Neural cell (in vitro differentiated cells): ENCODE data around the gene UPF1. TPM values are rescaled to one million over a fixed set of nuclear protein-coding genes. Genes with fewer than 3 reads are reported as not detected.
A peak's percentile ranks its signal among the peaks of the same experiment; 100 is the strongest.

ENCODE experiments used
- H2AFZ ChIP-seq: fragments of 200-600, 300-800 bp; sonication (generic), shearing (Covaris generic); 2 replicates; pipeline ENCODE4 v1.6.0; 2014; ENCODE audit warnings: low read depth, mild to moderate bottlenecking, antibody characterized with exemption, low read length, moderate library complexity
- H3F3A ChIP-seq: fragments of 200-600 bp; shearing (Covaris generic); 2 replicates; pipeline ENCODE4 v1.6.1; 2016; ENCODE audit warnings: mild to moderate bottlenecking, moderate library complexity, mixed read lengths, antibody characterized with exemption, low read length; ENCODE audit not compliant: insufficient read depth, poor library complexity, severe bottlenecking
- H3K27ac ChIP-seq: fragments of 200-600, 300-800 bp; sonication (generic), shearing (Covaris generic); 2 replicates; pipeline ENCODE4 v1.5.1; 2014; ENCODE audit warnings: mild to moderate bottlenecking, low read length, moderate library complexity
- H3K27me3 ChIP-seq: fragments of 300-800, 200-600 bp; sonication (generic), shearing (Covaris generic); 2 replicates; pipeline ENCODE4 v1.6.0; 2014; ENCODE audit warnings: mild to moderate bottlenecking, low read depth, low read length, moderate library complexity; ENCODE audit not compliant: insufficient read depth
- H3K36me3 ChIP-seq: fragments of 300-800, 200-600 bp; sonication (generic), shearing (Covaris generic); 2 replicates; pipeline ENCODE4 v1.5.1; 2014; ENCODE audit warnings: mild to moderate bottlenecking, antibody characterized with exemption, low read length, moderate library complexity; ENCODE audit not compliant: insufficient read depth
- H3K4me2 ChIP-seq: fragments of 300-800, 200-600 bp; sonication (generic), shearing (Covaris generic); 2 replicates; pipeline ENCODE4 v1.6.0; 2014; ENCODE audit warnings: mild to moderate bottlenecking, low read length
- H3K4me3 ChIP-seq: fragments of 300-800, 200-600 bp; sonication (generic), shearing (Covaris generic); 2 replicates; pipeline ENCODE4 v1.5.1; 2014; ENCODE audit warnings: mild to moderate bottlenecking, low read length, moderate library complexity
- H3K79me2 ChIP-seq: fragments of 200-600 bp; shearing (Covaris generic); replicated peaks from 2 replicates; pipeline ENCODE4 v1.6.0; 2014; ENCODE audit warnings: mild to moderate bottlenecking, low read length, moderate library complexity; ENCODE audit not compliant: insufficient read depth
- H3K9ac ChIP-seq: fragments of 300-800, 200-600 bp; sonication (generic), shearing (Covaris generic); 2 replicates; pipeline ENCODE4 v1.6.1; 2016; ENCODE audit warnings: mild to moderate bottlenecking, low read length, mixed read lengths
- H3K9me2 ChIP-seq: fragments of 200-600 bp; shearing (Covaris generic); 2 replicates; pipeline ENCODE4 v1.6.1; 2016; ENCODE audit warnings: mild to moderate bottlenecking, low read length, mixed read lengths; ENCODE audit not compliant: insufficient read depth
- H3K9me3 ChIP-seq: fragments of 200-600, 300-800 bp; sonication (generic), shearing (Covaris generic); 2 replicates; pipeline ENCODE4 v1.6.1; 2016; ENCODE audit warnings: mild to moderate bottlenecking, mixed run types, low read length, moderate library complexity, mixed read lengths
- H4K20me1 ChIP-seq: fragments of 200-600 bp; shearing (Covaris generic); 2 replicates; pipeline ENCODE4 v1.6.1; 2016; ENCODE audit warnings: mild to moderate bottlenecking, mixed run types; ENCODE audit not compliant: insufficient read depth
- EP300 ChIP-seq: fragments of 450-650 bp; conservative IDR thresholded peaks from 2 replicates; pipeline ENCODE4 v1.6.1; 2014; ENCODE audit warnings: antibody characterized with exemption, mild to moderate bottlenecking, moderate library complexity; ENCODE audit not compliant: poor library complexity, severe bottlenecking
- EZH2 ChIP-seq: fragments of 200-600, 300-800 bp; shearing (Covaris generic), sonication (generic); IDR thresholded peaks from 2 replicates; pipeline ENCODE4 v1.6.1; 2014; ENCODE audit warnings: antibody characterized with exemption, low read length, borderline replicate concordance, mild to moderate bottlenecking; ENCODE audit not compliant: insufficient read depth, poor library complexity, severe bottlenecking
- MXI1 ChIP-seq: fragments of 450-650 bp; conservative IDR thresholded peaks from 2 replicates; pipeline ENCODE4 v1.6.1; 2014; ENCODE audit warnings: antibody characterized with exemption, mild to moderate bottlenecking; ENCODE audit not compliant: poor library complexity, severe bottlenecking
- POLR2AphosphoS5 ChIP-seq: IDR thresholded peaks from 2 replicates; pipeline ENCODE4 v1.6.1; 2012
- RAD21 ChIP-seq: fragments of 450-650 bp; conservative IDR thresholded peaks from 2 replicates; pipeline ENCODE4 v1.6.1; 2014; ENCODE audit warnings: antibody characterized with exemption, mild to moderate bottlenecking, moderate library complexity
- REST ChIP-seq: IDR thresholded peaks from 2 replicates; pipeline ENCODE4 v1.6.1; 2012; ENCODE audit warnings: borderline replicate concordance
- SMC3 ChIP-seq: fragments of 450-650 bp; conservative IDR thresholded peaks from 2 replicates; pipeline ENCODE4 v1.6.1; 2014; ENCODE audit warnings: antibody characterized with exemption, mild to moderate bottlenecking, moderate library complexity; ENCODE audit not compliant: poor library complexity
- TAF1 ChIP-seq: IDR thresholded peaks from 2 replicates; pipeline ENCODE4 v1.6.1; 2012; ENCODE audit warnings: low read depth
- polyA plus RNA-seq: library from polyadenylated mRNA; depleted of rRNA; stranded (reverse); fragments of >200 nt; gene quantifications from 2 replicates; pipeline ENCODE4 v1.2.3, GENCODE V29; 2014
- TF ChIP-seq, protein P1 (sequence below): fragments of 450-650 bp; IDR thresholded peaks from 2 replicates; pipeline ENCODE4 v1.5.1; 2014; ENCODE audit warnings: antibody characterized with exemption, mild to moderate bottlenecking, moderate library complexity; ENCODE audit not compliant: poor library complexity, severe bottlenecking

Gene UPF1
- polyA plus RNA-seq, 1 donor from 2014 or later: 39.3 TPM

- peaks cover 87% of the 10 kb centered on the region for H3K27me3 ChIP-seq
- peaks cover 8% of the 10 kb centered on the region for H3K9me3 ChIP-seq
- no peak overlapping the region for H3K4me2 ChIP-seq
- no peaks in the 10 kb centered on the region for H3K36me3 ChIP-seq
- H3K9me2 ChIP-seq: no peaks in the 10 kb centered on the region
- TF ChIP-seq MXI1: no peak
- TF ChIP-seq EZH2: peak; percentile 16
- no peak for TF ChIP-seq SMC3
- no peak overlapping the region for H3K9ac ChIP-seq
- H3K4me3 ChIP-seq: peak overlapping the region; percentile 57
- H3K79me2 ChIP-seq: no peaks in the 10 kb centered on the region
- no peaks in the 10 kb centered on the region for H3F3A ChIP-seq
- no peak overlapping the region for H2AFZ ChIP-seq
- H3K27ac ChIP-seq: no peak overlapping the region
- no peaks in the 10 kb centered on the region for H4K20me1 ChIP-seq
These were observed 41.7 kb upstream of the UPF1 start for GRCh38 chr19:18789883-18790565.

GRCh38 chr19:18790566-18791314, 41.0 kb upstream of the UPF1 start, which contains the start of gene COMP:
Gene COMP, minus strand, starts transcription at chr19:18791305. Its CDS starts 36 bp downstream, at chr19:18791269.
- Histone ChIP-seq H3K27ac (no peak within 1 kb of the TSS), H3K4me2 (no peak within 1 kb of the TSS), H4K20me1 (no peaks in the 10 kb centered on the region), H3K9me3 (peaks cover 8% of the 10 kb centered on the region), H3K27me3 (peaks cover 82% of the 10 kb centered on the region), H3K4me3 (peak within 1 kb of the TSS; percentile 57), H3K9me2 (no peaks in the 10 kb centered on the region), H3K79me2 (no peaks in the 10 kb centered on the region), H3K9ac (no peak within 1 kb of the TSS), H2AFZ (no peak within 1 kb of the TSS), H3F3A (no peaks in the 10 kb centered on the region), H3K36me3 (no peaks in the 10 kb centered on the region)
- no peak for TF ChIP-seq POLR2AphosphoS5
- peak; percentile 18 for TF ChIP-seq EZH2

DNA sequence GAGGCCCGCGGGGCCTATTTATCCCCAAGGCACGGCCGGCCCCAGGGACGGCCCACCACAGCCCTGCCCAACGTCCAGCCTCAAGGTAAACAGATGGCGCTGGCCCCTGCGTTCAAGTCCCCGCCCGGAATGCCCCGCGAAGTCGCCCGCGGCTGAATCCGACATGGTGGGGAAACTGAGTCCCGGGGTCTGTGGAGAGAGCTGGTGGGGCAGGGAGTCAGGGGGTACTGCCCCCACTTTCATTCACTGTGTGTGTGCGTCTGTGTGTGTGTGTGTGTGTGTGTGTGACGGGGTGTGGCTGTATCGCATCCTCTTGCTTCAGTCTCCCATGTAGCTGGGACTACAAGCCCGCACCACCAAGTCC, 40.5 kb upstream of the UPF1 start:
- no peak overlapping the region for H3K27ac ChIP-seq
- no peak overlapping the region for H3K4me2 ChIP-seq
- H3K9ac ChIP-seq: no peak overlapping the region
- no peaks in the 10 kb centered on the region for H3K79me2 ChIP-seq
- no peaks in the 10 kb centered on the region for H4K20me1 ChIP-seq
- H3K4me3 ChIP-seq: no peak overlapping the region
- peaks cover 8% of the 10 kb centered on the region for H3K9me3 ChIP-seq
- H3K36me3 ChIP-seq: no peaks in the 10 kb centered on the region
- H3K27me3 ChIP-seq: peaks cover 77% of the 10 kb centered on the region
- H3K9me2 ChIP-seq: no peaks in the 10 kb centered on the region
- no peak for TF ChIP-seq MXI1
- TF ChIP-seq RAD21: no peak
- TF ChIP-seq, protein P1, sequence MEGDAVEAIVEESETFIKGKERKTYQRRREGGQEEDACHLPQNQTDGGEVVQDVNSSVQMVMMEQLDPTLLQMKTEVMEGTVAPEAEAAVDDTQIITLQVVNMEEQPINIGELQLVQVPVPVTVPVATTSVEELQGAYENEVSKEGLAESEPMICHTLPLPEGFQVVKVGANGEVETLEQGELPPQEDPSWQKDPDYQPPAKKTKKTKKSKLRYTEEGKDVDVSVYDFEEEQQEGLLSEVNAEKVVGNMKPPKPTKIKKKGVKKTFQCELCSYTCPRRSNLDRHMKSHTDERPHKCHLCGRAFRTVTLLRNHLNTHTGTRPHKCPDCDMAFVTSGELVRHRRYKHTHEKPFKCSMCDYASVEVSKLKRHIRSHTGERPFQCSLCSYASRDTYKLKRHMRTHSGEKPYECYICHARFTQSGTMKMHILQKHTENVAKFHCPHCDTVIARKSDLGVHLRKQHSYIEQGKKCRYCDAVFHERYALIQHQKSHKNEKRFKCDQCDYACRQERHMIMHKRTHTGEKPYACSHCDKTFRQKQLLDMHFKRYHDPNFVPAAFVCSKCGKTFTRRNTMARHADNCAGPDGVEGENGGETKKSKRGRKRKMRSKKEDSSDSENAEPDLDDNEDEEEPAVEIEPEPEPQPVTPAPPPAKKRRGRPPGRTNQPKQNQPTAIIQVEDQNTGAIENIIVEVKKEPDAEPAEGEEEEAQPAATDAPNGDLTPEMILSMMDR: no peak
- no peak for TF ChIP-seq EP300
- TF ChIP-seq TAF1: no peak
- TF ChIP-seq POLR2AphosphoS5: no peak
- TF ChIP-seq REST: no peak
- TF ChIP-seq EZH2: no peak
- TF ChIP-seq SMC3: no peak
- H2AFZ ChIP-seq: no peak overlapping the region
- no peaks in the 10 kb centered on the region for H3F3A ChIP-seq
